Activated T-cell treated with anti-CD3 and anti-CD28 coated beads, Interleukin-2, amount 50 U/mL, for 1 hour (primary cell): Measurements from ENCODE around the gene CDH13.

Experiments
- DNase-seq: peaks from one replicate; pipeline ENCODE4 v3.0.0-alpha.2; 2020

CDH13 gene

DNA sequence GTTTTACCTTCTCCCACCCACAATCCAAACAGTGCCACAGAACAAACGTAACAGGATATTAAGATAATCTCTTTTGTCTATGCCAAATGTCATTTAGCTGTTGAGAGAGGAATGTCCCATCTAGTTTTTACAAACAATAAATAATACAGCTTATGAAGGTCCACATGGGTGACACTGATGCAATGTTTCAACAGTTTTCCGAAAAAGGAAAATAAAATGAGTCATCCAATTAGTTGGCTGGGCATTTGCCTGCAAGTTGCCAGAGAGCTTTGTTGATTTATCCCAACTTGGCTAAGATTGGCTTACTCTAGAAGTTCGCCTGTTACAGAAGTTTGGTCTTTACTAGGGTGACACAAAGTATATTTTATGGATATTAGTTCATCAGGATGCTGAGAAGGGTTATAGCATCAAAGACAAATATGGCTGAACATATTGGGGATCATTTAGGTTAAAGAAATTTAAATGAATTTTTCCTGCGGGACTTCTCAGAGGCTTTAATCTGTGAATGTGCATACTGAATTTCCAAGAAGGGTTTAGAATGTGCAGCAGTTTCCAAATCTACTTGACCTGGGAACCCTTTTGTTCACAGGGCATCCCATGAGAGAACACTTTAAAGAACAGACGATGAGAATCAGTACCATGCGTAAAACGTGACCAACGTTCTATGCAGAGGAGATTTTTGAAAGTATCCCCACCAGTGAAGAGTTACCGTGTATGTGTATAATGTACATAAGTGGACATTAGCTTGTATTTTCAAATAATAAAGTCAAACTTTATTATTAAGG lies 73.1 kb downstream of the CDH13 start:
- no peak for DNase-seq

DNA sequence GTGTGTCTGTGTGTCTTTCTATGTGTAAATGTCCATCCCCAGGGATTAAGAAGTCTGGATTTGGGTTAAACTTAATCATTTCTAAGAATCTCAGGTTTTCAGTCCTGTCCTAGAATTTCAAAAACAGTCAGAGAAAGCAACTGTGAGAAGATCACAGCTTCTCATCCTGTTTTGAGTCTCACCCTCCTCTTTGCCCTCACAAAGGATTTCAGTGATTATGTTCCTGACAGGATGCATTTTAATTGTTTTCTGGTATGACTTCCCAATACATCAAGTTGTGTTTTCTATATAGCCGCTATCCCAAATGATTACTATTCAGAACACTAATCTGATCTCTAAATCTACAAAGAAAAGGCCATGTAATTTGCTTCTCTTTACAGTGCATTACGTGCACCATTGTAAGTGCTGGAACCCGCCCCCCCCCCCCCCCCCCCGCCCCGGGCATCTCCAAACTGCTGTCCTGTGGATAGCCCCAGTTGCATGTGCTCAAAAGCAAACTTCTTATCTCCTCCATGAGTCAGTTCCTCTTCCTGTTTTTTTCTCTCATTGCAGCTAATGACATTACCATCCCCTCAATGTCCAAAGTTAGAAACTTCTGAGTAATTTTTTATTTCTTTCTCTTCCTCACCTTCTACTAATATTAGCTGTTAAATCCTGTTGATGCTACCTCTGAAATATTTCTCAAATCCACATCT lies 73.9 kb downstream of the CDH13 start:
- no peak for DNase-seq

DNA sequence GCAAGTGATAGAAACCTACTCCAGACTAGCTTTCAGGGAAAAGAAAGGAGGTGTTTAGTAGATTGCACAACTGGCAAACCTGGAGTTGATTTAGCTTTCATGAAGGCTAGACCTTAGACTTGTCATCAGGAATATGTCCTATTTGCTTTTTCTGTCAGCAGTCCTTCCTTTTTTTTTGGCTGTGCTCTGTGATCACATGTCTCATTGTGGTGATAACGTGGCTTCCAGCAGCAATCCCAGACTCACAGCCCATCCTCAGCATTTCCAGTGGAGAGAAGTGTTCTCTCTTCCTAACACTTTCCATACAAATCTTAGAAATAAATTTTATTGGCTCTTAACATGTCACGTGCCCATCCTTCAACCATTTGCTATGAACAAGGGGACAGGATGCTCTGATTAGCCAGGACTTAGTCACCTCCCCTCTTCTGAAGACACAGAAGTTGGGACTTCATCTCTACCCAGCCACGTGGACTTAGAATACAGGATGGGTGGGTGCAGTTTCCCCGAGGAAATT lies 74.7 kb downstream of the CDH13 start:
- no peak for DNase-seq

- no peak for DNase-seq
Observed at GRCh38 chr16:82703161-82703560, 76.4 kb downstream of the CDH13 start.

DNA sequence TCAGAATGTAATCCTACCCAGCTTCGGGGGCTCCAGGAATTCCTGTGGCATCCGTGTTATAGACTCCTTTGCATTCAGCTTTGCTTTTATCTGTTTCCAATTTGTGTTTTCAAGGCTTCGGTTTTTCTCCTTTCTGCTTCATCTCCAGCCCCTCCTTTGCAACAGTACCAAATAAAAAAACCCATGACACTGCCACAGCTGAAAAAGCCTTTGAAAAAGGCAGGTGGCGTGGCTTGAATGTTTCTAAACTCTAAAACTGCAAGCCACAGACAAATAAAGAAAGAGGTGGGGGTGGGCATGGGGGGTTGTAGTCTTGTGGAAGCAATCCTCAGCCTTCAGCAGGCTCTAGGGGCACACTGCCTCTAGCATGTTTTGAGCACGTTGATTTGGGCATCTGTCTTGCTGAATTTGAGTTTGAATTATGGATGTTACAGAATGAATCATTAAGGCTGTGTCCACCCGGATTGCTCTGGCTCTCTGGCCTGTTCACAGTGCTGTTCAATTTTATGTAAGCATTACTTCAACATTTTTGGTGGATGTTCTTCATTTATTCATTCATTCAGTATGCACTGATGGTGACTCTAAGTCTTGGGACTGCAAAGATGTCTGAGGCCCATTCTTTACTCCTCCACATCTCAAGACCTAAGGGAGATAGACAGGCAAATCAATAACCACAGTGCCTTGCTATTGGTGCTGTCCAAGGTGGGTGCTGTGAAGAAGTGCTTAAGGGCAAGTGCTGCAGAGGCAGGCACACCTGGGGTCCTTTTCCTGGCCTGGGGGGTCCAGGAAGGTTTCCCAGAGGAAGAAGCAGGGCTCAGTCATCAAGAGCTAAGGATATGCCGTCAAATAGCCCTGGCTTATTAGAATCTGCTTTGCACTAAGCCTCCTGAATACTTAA lies 77.4 kb downstream of the CDH13 start:
- DNase-seq, result no peak

DNA sequence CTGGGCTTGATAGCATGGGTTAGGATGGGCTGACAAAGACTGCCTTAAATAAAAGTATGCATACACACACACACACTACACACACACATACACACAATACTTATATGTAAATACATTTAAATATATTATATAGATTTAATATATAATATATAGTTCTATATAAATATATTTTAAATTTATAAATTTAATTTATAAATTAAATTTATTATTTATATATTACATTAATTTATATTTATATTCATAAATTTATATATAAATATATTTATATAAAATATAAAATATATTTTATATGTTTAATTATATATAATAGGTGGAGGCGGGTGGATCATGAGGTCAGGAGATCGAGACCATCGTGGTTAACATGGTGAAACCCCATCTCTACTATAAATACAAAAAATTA lies 83.2 kb downstream of the CDH13 start:
- no peak for DNase-seq

GRCh38 chr16:82713778-82714177 lies 87.0 kb downstream of the CDH13 start:
- DNase-seq, result no peak

- DNase-seq, result no peak
Observed at GRCh38 chr16:82715160-82715559, 88.4 kb downstream of the CDH13 start.

- DNase-seq, result no peak
Observed at GRCh38 chr16:82715833-82716232, 89.1 kb downstream of the CDH13 start.

- DNase-seq, result no peak
Observed at GRCh38 chr16:82716361-82716855, 89.6 kb downstream of the CDH13 start.

DNA sequence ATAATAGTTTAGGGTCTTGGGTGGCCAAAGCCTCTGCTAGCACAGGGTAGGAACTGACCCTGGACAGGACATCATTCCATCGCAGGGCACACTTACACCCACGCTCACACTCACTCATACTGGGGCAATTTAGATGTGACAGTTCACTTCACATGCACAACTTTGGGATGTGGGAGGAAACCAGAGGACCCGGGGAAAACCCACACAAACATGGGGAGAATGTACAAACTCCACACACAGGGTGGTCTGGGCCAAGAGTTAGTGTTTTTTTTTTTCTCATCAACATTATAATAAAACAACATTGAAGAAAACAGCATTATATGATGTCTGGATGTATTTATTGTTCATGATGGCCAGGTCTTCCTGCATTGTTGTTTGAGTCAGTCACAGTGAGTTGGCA lies 93.6 kb downstream of the CDH13 start:
- DNase-seq, result no peak

- DNase-seq, result no peak
Observed at GRCh38 chr16:82726306-82726705, 99.5 kb downstream of the CDH13 start.

GRCh38 chr16:82728901-82729300 lies 102.1 kb downstream of the CDH13 start:
- no peak for DNase-seq

DNA sequence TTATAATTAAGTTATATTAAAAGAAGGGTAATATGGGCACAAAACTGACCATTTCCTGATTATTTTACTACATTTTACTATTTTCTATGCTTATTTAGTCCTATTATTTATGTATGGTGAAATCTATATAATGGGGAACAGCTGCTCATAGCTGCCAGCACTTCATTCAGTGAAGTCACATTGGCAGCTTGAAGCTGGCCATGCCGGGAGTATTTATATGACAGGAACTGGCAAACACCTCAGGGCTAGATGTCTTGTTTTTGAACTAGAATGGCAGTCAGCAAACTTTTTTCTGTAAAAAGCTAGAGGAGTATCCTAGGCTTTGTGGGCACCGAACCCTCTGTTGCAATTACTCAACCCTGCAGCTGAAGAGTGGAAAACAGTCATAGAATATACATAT lies 104.1 kb downstream of the CDH13 start:
- DNase-seq, result no peak

- no peak for DNase-seq
Observed at GRCh38 chr16:82732461-82732860, 105.7 kb downstream of the CDH13 start.

DNA sequence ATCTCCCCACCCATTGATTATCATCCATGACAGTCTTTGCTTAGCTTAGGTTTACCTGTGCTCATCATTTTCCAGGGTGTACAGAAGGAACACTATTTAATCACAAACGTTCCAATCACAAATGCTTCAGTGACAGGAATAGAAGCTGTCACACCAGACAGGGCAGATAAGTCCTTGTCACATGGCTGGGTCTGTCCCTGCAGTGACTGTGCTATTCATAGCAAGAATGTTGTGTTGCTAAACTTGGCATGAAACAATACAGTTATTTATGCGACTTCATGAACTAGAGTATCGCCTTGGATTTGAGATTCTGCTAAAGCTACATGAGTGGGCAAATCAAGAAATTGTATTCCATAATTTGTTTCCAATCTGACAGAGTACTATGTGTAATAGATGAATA lies 108.4 kb downstream of the CDH13 start:
- no peak for DNase-seq

- DNase-seq, result no peak
Observed at GRCh38 chr16:82735673-82736091, 108.9 kb downstream of the CDH13 start.

- no peak for DNase-seq
Observed at GRCh38 chr16:82736224-82736623, 109.5 kb downstream of the CDH13 start.

GRCh38 chr16:82738699-82739098 lies 111.9 kb downstream of the CDH13 start:
- no peak for DNase-seq

GRCh38 chr16:82741073-82741615 lies 114.4 kb downstream of the CDH13 start:
- DNase-seq, result no peak

- no peak for DNase-seq
Observed at GRCh38 chr16:82744958-82745357, 118.2 kb downstream of the CDH13 start.

DNA sequence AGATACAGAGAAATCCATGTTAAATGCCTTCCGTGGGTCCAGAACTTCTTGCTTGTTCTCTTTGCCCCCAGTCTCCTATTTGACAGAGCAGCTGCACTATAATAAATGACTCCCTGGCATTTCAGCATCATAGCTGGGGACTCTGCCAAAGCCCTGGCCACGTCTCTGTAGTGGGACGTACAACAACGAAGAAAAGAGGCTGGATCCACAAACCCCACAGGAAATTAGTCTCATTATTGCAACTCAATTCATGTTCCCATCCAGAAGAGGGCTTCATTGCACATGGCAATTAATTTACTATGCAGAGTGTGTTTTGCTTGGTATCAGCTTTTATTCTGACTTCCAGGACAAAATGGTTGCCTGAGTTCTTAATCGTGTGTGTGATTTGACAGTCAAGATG lies 121.3 kb downstream of the CDH13 start:
- no peak for DNase-seq

DNA sequence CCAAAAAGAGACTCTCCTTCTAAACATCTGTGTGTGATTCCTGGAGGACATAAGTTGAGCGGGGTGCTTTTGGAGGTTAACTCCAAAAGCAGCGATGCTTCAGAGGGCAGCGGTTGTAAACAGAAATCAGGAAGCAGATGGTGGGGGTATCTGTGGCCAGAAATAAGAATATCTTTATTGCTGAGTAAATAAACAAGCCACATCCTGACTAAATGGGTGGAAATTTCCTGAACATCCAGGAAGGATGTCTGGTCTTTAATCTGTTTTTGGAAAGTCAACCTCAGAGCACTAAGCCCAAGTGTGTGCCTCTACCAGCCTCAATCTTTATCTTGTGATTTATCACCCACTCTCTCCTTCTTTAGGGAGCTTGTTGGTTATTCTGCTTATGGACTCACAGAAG lies 123.3 kb downstream of the CDH13 start:
- no peak for DNase-seq
